ENCODE data around the gene UFL1.
"Not testable (repeated sequence)": the region's sequence is repeated elsewhere in the genome, so short reads cannot be mapped to it uniquely, and the experiment has no call there.

Gene UFL1

GRCh38 chr6:96521644-96522464, at the start of gene UFL1:
Gene UFL1, plus strand, starts transcription at chr6:96521806. Its CDS starts 68 bp downstream, at chr6:96521874.
- peak; percentile 97 for DNase-seq

- DNase-seq, result not testable (repeated sequence)
Measured at GRCh38 chr6:96472291-96472690, 49.3 kb upstream of the UFL1 start.

- DNase-seq, result no peak
Measured at GRCh38 chr6:96478695-96479094, 42.9 kb upstream of the UFL1 start.

GRCh38 chr6:96491926-96492325, 29.7 kb upstream of the UFL1 start:
- no peak for DNase-seq

GRCh38 chr6:96499781-96500180, 21.8 kb upstream of the UFL1 start:
- peak; percentile 60 for DNase-seq

GRCh38 chr6:96502915-96503314, 18.7 kb upstream of the UFL1 start:
- no peak for DNase-seq

GRCh38 chr6:96505363-96505762, 16.2 kb upstream of the UFL1 start:
- DNase-seq, result no peak

- no peak for DNase-seq
Measured at GRCh38 chr6:96509281-96509680, 12.3 kb upstream of the UFL1 start.

GRCh38 chr6:96520171-96521115, 1.2 kb upstream of the UFL1 start:
- DNase-seq, result peak; percentile 8

GRCh38 chr6:96521306-96521643, 331 bp upstream of the UFL1 start:
- no peak for DNase-seq

GRCh38 chr6:96522465-96523009, 931 bp downstream of the UFL1 start:
- DNase-seq, result peak; percentile 32

- no peak for DNase-seq
Measured at GRCh38 chr6:96528193-96528592, 6.6 kb downstream of the UFL1 start.

GRCh38 chr6:96532399-96532798, 10.8 kb downstream of the UFL1 start:
- DNase-seq, result no peak

GRCh38 chr6:96537726-96538125, 16.1 kb downstream of the UFL1 start:
- no peak for DNase-seq

- DNase-seq, result no peak
Measured at GRCh38 chr6:96542702-96543101, 21.1 kb downstream of the UFL1 start.

GRCh38 chr6:96545882-96546281, 24.3 kb downstream of the UFL1 start:
- DNase-seq, result no peak

GRCh38 chr6:96547654-96548053, 26.0 kb downstream of the UFL1 start:
- DNase-seq, result no peak

- DNase-seq, result no peak
Measured at GRCh38 chr6:96554558-96554957, 33.0 kb downstream of the UFL1 start.

GRCh38 chr6:96559740-96560139, 38.1 kb downstream of the UFL1 start:
- not testable (repeated sequence) for DNase-seq

- DNase-seq, result no peak
Measured at GRCh38 chr6:96562886-96563285, 41.3 kb downstream of the UFL1 start, which contains the start of gene FHL5. Gene FHL5, plus strand, starts transcription at chr6:96563128. Its CDS starts 40,486 bp downstream, at chr6:96603614.

- DNase-seq, result no peak
Measured at GRCh38 chr6:96563853-96564252, 42.2 kb downstream of the UFL1 start.

- DNase-seq, result no peak
Measured at GRCh38 chr6:96570053-96570452, 48.4 kb downstream of the UFL1 start.

- DNase-seq, result no peak
Measured at GRCh38 chr6:96571551-96571950, 49.9 kb downstream of the UFL1 start.

Measured in CD4-positive, alpha-beta T cell treated with Interleukin-17A for 4 hours (primary cell).